Keratinocyte (primary cell): ENCODE results near the gene GYG2.

Experiments
- EZH2 ChIP-seq: IDR thresholded peaks from one replicate; pipeline ENCODE4 v1.6.1; 2012; ENCODE audit warnings: inconsistent platforms, mild to moderate bottlenecking, low read length, moderate library complexity
- TF ChIP-seq, protein P1 (sequence below), 3 experiments: IDR thresholded peaks in 1 of 3; conservative IDR thresholded peaks in 1 of 3; optimal IDR thresholded peaks in 1 of 3; 2 replicates in 2 of 3; 3 replicates in 1 of 3; pipeline versions ENCODE3 to v1.5.1; 2011; ENCODE audit warnings: low read length in 3 of 3, mild to moderate bottlenecking in 3 of 3, moderate library complexity in 2 of 3, control low read depth in 1 of 3, inconsistent platforms in 1 of 3; ENCODE audit not compliant: insufficient read depth in 2 of 3; ENCODE audit errors: extremely low read depth in 1 of 3

DNA sequence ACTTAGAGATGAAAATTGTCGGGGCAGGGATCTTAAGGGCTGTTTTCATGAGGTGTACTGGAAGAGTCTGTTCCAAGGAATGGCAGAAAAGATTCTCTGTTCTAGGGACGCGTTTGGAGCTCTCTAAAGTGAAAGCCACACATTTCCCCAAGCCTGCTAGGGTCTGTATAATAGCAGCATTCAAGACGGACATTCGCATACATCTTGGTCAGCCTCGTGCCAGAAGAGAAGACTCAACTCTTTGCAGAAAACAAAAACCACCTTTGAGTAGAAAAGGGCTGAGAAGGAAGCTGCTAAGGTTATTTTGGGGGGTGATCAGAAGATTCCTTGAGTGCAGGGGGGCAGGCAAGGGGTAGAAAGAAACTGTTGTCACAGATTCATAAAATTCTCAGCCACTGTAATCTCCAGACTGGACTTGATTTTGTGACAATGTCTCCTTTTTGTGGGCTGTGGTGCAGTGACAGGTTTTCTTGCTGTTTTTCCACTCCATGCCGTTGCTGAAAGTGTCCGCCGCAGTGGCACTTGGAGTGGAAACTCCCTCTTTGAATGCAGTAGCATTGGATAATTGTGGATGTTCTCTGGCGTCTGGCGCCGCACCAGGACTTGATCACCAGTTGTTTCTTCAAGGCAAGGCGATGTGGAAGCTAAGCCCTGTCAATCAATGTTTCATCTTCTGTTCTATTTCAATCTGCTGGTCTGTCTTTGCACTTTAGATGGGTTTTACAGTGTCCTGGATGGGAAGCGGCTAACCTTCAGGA lies 2.9 kb downstream of the GYG2 start:
- TF ChIP-seq, protein P1, sequence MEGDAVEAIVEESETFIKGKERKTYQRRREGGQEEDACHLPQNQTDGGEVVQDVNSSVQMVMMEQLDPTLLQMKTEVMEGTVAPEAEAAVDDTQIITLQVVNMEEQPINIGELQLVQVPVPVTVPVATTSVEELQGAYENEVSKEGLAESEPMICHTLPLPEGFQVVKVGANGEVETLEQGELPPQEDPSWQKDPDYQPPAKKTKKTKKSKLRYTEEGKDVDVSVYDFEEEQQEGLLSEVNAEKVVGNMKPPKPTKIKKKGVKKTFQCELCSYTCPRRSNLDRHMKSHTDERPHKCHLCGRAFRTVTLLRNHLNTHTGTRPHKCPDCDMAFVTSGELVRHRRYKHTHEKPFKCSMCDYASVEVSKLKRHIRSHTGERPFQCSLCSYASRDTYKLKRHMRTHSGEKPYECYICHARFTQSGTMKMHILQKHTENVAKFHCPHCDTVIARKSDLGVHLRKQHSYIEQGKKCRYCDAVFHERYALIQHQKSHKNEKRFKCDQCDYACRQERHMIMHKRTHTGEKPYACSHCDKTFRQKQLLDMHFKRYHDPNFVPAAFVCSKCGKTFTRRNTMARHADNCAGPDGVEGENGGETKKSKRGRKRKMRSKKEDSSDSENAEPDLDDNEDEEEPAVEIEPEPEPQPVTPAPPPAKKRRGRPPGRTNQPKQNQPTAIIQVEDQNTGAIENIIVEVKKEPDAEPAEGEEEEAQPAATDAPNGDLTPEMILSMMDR (optimal IDR thresholded peaks at IDR 0.05 in 1 of 3, IDR thresholded peaks at IDR 0.05 in 1 of 3, conservative IDR thresholded peaks at IDR 0.05 in 1 of 3; ENCODE audit: extremely low read depth in 1 of 3, insufficient read depth in 2 of 3, low read length in 3 of 3) = no peak
- no peak for TF ChIP-seq EZH2
